Mesothelial cell of epicardium (in vitro differentiated cells): ENCODE results near the gene RGS16. TPM values are rescaled to one million over a fixed set of nuclear protein-coding genes. Genes with fewer than 3 reads are reported as not detected.

Source experiments
- DNase-seq, 2 experiments: peaks; one replicate each; pipeline ENCODE4 v3.0.0; 2021; ENCODE audit warnings: low spot score in 2 of 2; ENCODE audit not compliant: unreplicated experiment in 2 of 2
- H3K27ac Mint-ChIP-seq: 2 replicates; pipeline ENCODE4 v1.8.0; 2021; ENCODE audit warnings: mixed read lengths
- H3K27me3 Mint-ChIP-seq: 2 replicates; pipeline ENCODE4 v1.8.0; 2021; ENCODE audit warnings: low read depth, mixed read lengths
- H3K36me3 Mint-ChIP-seq: 2 replicates; pipeline ENCODE4 v1.8.0; 2021; ENCODE audit warnings: mixed read lengths
- H3K4me1 Mint-ChIP-seq: 2 replicates; pipeline ENCODE4 v1.8.0; 2021; ENCODE audit warnings: mixed read lengths
- H3K4me3 Mint-ChIP-seq: 2 replicates; pipeline ENCODE4 v1.8.0; 2021; ENCODE audit warnings: mild to moderate bottlenecking, moderate library complexity, mixed read lengths
- H3K9me3 Mint-ChIP-seq: 2 replicates; pipeline ENCODE4 v1.8.0; 2021; ENCODE audit warnings: mixed read lengths
- CTCF ChIP-seq: fragments of 200-600 bp; sonication (generic); IDR thresholded peaks from one replicate; pipeline ENCODE4 v1.5.0; 2021; ENCODE audit warnings: antibody characterized with exemption; ENCODE audit not compliant: unreplicated experiment
- total RNA-seq: library from RNA; stranded (reverse); gene quantifications from 3 replicates; pipeline ENCODE4 v1.2.1, GENCODE V29; 2021

RGS16 gene
- total RNA-seq, 1 donor from 2014 or later, result 0.74 TPM

- DNase-seq, result no peak
- Mint-ChIP-seq H3K27me3 (peaks cover 16% of the 10 kb centered on the region), H3K36me3 (no peaks in the 10 kb centered on the region), H3K27ac (no peak overlapping the region), H3K9me3 (peaks cover 4% of the 10 kb centered on the region), H3K4me1 (no peaks in the 10 kb centered on the region), H3K4me3 (no peak overlapping the region)
- no peak for TF ChIP-seq CTCF
Observed at GRCh38 chr1:182549811-182550210, 54.4 kb downstream of the RGS16 start.

- Mint-ChIP-seq H3K9me3 (peaks cover 4% of the 10 kb centered on the region), H3K4me1 (no peaks in the 10 kb centered on the region), H3K27ac (no peak overlapping the region), H3K27me3 (peaks cover 18% of the 10 kb centered on the region), H3K4me3 (no peak overlapping the region), H3K36me3 (no peaks in the 10 kb centered on the region)
- DNase-seq, result no peak
- no peak for TF ChIP-seq CTCF
Observed at GRCh38 chr1:182549346-182549745, 54.8 kb downstream of the RGS16 start.

Other genes starting within 250 kb of the RGS16 start
- 264 to 277 TPM (median 266 TPM) in 3 replicates for gene GLUL, start 212.6 kb downstream of the RGS16 start, total RNA-seq
- gene TEDDM1, start 203.7 kb downstream of the RGS16 start, total RNA-seq, result not detected in 3 replicates
- gene RGSL1, start 154.2 kb downstream of the RGS16 start, total RNA-seq, result not detected in 3 replicates
- gene RNASEL, start 15.1 kb downstream of the RGS16 start, total RNA-seq, result 4.5 to 5.6 TPM (median 4.6 TPM) in 3 replicates
- gene RGS8, start 80.2 kb upstream of the RGS16 start, total RNA-seq, result not detected in 3 replicates
- 3.9 to 5.8 TPM (median 4.9 TPM) in 3 replicates for gene NPL, start 185.4 kb upstream of the RGS16 start, total RNA-seq
- gene DHX9, start 235.0 kb upstream of the RGS16 start, total RNA-seq, result 230 to 250 TPM (median 241 TPM) in 3 replicates